Esophagus muscularis mucosa (tissue), 4 donors: ENCODE measurements around the gene CHML. TPM values are rescaled to one million over a fixed set of nuclear protein-coding genes. Genes with fewer than 3 reads are reported as not detected.

Source experiments
- DNase-seq: peaks from one replicate; pipeline ENCODE4 v3.0.0-alpha.2; 2017; ENCODE audit errors: extremely low spot score
- H3K27ac ChIP-seq, 4 donors: fragments of 200-600 bp; sonication (generic); replicated peaks in 1 of 4; 1 replicate in 3 of 4; 2 replicates in 1 of 4; pipeline ENCODE4 v1.5.1; 2016 to 2019; ENCODE audit warnings: mild to moderate bottlenecking in 1 of 4
- H3K27me3 ChIP-seq, 4 donors: fragments of 200-600 bp; sonication (generic); one replicate each; pipeline versions ENCODE4 v1.5.1 to v1.6.0; 2016 to 2019
- H3K36me3 ChIP-seq, 4 donors: fragments of 200-600 bp; sonication (generic); one replicate each; pipeline ENCODE4 v1.5.1; 2016 to 2019
- H3K4me1 ChIP-seq, 4 donors: fragments of 200-600 bp; sonication (generic); one replicate each; pipeline ENCODE4 v1.5.1; 2016 to 2019
- H3K4me3 ChIP-seq, 4 donors: fragments of 200-600 bp; sonication (generic); 1 replicate in 2 of 4; 2 replicates in 2 of 4; pipeline ENCODE4 v1.5.1; 2016 to 2019; ENCODE audit warnings: mild to moderate bottlenecking in 4 of 4, moderate library complexity in 1 of 4
- H3K9me3 ChIP-seq, 4 donors: fragments of 200-600 bp; sonication (generic); 1 replicate in 3 of 4; 2 replicates in 1 of 4; pipeline ENCODE4 v1.5.1; 2016 to 2019
- CTCF ChIP-seq, 3 experiments: fragments of 200-600 bp in 2 of 3; fragments of 450-650 bp in 1 of 3; sonication (generic) in 2 of 3; IDR thresholded peaks; one replicate each; pipeline ENCODE4 v1.5.1; 2017 to 2019; ENCODE audit warnings: antibody characterized with exemption in 3 of 3, mild to moderate bottlenecking in 2 of 3, moderate library complexity in 1 of 3
- EP300 ChIP-seq: sonication (generic); formaldehyde crosslinking; IDR thresholded peaks from one replicate; pipeline ENCODE4 v1.6.1; 2017; ENCODE audit warnings: antibody characterized with exemption
- POLR2A ChIP-seq: fragments of 450-650 bp; IDR thresholded peaks from one replicate; pipeline ENCODE4 v1.6.1; 2017; ENCODE audit warnings: antibody characterized with exemption, moderate library complexity, mild to moderate bottlenecking, low read depth
- POLR2AphosphoS5 ChIP-seq, 2 donors: sonication (generic); formaldehyde crosslinking; IDR thresholded peaks; one replicate each; pipeline ENCODE4 v1.6.1; 2017; ENCODE audit warnings: antibody characterized with exemption in 2 of 2
- WGBS: methylation state at CpG from one replicate; pipeline ENCODE4 v1.1.5; 2018; 5-methylcytosine and 5-hydroxymethylcytosine counted together
- intact Hi-C: fragments of 100-400 bp; cut with DNase I; formaldehyde crosslinking; loops from one replicate; pipeline ENCODE4 v1.15.1; 2023
- total RNA-seq, 4 donors: library from RNA; depleted of rRNA; stranded (reverse); fragments of >200 nt; gene quantifications; one replicate each; pipeline versions ENCODE4 v1.1.0 to v1.2.1, GENCODE V29; 2016

CHML gene
- total RNA-seq, 4 donors from 2014 or later = 4.6 to 8.2 (median 5.0) TPM

GRCh38 chr1:241611736-241612135 is 28.4 kb downstream of the CHML start:
- H3K4me3 ChIP-seq = no peak overlapping the region
- peaks cover 0 to 6% (median 0%) of the 10 kb centered on the region in 4 donors for H3K27me3 ChIP-seq
- H3K4me1 ChIP-seq = peaks cover 0 to 4% (median 0%) of the 10 kb centered on the region in 4 donors
- TF ChIP-seq CTCF (IDR thresholded peaks at IDR 0.05) (no peak), POLR2A (no peak), POLR2AphosphoS5 (IDR thresholded peaks at IDR 0.05) (no peak), EP300 (no peak)
- DNase-seq = no peak
- 68% methylated on average over 1 of the region's 1 CpG for WGBS
- H3K27ac ChIP-seq = no peak overlapping the region
- intact Hi-C loops = loop anchor here (5.0 to 10.0 kb wide), 2 partner anchors 233 to 386 kb away; partner anchors contain the start of genes EXO1 and MAP1LC3C
- no peaks in the 10 kb centered on the region for H3K9me3 ChIP-seq
- H3K36me3 ChIP-seq = no peaks in the 10 kb centered on the region

DNA sequence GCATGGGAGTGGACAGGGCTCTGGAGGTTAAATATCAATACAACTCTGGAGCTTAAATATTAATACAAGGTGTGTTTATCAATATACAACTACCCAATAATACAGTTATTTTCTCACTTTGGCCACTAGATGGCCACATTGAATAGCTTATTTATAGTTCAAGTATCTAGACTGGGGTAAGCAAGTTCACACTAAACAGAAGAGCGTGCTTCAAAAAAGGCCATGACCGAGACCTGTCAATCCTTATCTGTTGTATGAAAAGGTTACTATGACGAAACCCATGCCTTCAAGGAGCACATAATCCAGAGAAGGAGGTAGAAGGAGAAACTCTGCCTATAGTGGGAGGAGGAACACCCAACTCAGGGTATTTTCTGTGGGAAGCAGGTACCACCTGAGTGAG is 29.1 kb downstream of the CHML start:
- WGBS = 25% methylated on average over 3 of the region's 3 CpGs
- H3K4me3 ChIP-seq = no peak overlapping the region

DNA sequence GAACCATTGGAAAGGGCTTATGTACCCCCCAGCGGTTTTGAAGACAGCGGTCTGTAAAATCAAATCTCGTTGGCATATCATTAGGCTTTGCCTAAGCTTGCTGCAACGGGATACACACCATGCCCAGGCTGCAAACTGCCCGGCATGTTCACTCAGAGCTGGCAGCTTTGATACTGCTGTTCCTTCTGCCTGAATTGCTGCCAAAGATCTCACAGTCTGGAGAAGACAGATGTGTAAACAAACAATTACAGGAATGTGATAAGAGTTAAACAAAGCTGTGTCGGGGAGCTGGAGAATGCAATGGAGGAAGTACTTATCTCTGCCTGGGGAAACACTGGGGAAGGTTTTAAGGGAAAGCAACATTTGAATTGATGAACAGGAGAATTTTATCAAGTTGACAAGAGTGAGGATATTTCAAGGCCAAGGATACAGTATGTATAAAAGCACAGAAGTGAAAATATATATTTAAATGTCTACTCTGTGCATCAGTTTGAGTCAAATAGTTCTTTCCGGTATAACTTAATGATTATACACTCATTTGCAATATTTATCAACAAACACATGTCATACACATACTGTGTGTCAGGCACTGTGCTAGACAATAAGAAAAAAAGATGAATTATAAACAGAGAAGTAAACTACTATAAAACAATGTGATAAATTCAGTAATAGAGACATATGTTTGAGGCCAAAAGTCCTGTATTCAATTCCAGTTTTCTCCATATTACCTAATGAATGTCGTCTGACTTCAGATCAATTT is 29.9 kb downstream of the CHML start:
- H3K9me3 ChIP-seq = no peaks in the 10 kb centered on the region
- no peak overlapping the region for H3K4me3 ChIP-seq
- H3K4me1 ChIP-seq = peaks cover 0 to 4% (median 0%) of the 10 kb centered on the region in 4 donors
- H3K36me3 ChIP-seq = no peaks in the 10 kb centered on the region
- H3K27ac ChIP-seq = no peak overlapping the region
- TF ChIP-seq POLR2AphosphoS5 (IDR thresholded peaks at IDR 0.05) (no peak), POLR2A (no peak), EP300 (no peak), CTCF (IDR thresholded peaks at IDR 0.05) (no peak)
- DNase-seq = no peak
- H3K27me3 ChIP-seq = no peaks in the 10 kb centered on the region
- 47% methylated on average over 8 of the region's 8 CpGs for WGBS
- intact Hi-C loops = loop anchor here (5.0 to 10.0 kb wide), 2 partner anchors 235 to 387 kb away; partner anchors contain the start of genes EXO1 and MAP1LC3C

More for the DNA sequence above, 29.1 kb downstream of the CHML start:
- H3K9me3 ChIP-seq = no peaks in the 10 kb centered on the region
- H3K27me3 ChIP-seq = peaks cover 0 to 6% (median 0%) of the 10 kb centered on the region in 4 donors
- intact Hi-C loops = loop anchor here (5.0 to 10.0 kb wide), 2 partner anchors 234 to 386 kb away; partner anchors contain the start of genes EXO1 and MAP1LC3C
- no peak for DNase-seq
- no peak for TF ChIP-seq POLR2A
- peak; percentile 66 to 71 (median 68) for TF ChIP-seq CTCF (IDR thresholded peaks at IDR 0.05)
- H3K36me3 ChIP-seq = no peaks in the 10 kb centered on the region
- peaks cover 0 to 4% (median 0%) of the 10 kb centered on the region in 4 donors for H3K4me1 ChIP-seq
- no peak overlapping the region for H3K27ac ChIP-seq

DNA sequence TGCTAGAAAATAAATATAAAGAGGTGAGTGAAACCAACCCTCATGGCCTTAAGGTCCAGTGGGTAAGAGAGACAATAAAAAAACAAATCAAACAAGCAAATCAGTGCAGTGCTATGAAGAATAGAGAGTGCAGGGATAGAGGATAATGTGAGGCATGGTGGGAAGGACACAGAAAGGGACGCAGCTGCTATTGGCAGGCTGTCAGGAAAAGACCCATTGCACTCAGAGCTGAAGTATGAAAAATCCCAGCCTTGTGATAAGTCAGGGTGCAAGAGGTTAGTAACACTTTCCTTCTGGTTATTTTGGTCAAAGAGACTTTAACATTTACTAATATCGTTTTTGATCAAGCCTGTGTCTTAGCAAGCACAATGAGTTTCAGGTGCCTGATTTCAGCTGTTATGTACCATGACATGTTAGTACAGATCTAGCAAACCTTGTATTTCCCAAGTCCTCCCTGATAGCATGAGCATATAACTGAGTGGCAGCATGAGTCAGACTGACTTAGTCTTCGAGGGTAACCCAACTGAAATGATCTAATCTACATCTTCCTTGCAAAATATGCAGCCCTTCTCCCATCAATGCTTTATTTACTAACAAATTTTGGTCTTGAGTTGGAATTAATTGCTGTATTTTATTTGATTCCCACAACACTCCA is 31.7 kb downstream of the CHML start:
- intact Hi-C loops = no loop called here
- Histone ChIP-seq H3K27me3 (no peaks in the 10 kb centered on the region), H3K36me3 (no peaks in the 10 kb centered on the region), H3K9me3 (no peaks in the 10 kb centered on the region), H3K4me1 (peaks cover 0 to 4% (median 0%) of the 10 kb centered on the region in 4 donors), H3K27ac (no peak overlapping the region), H3K4me3 (no peak overlapping the region)
- 40% methylated on average over 3 of the region's 3 CpGs for WGBS
- no peak for DNase-seq
- no peak for TF ChIP-seq POLR2AphosphoS5 (IDR thresholded peaks at IDR 0.05)

GRCh38 chr1:241607497-241607896 is 32.7 kb downstream of the CHML start:
- no peaks in the 10 kb centered on the region for H3K36me3 ChIP-seq
- H3K4me3 ChIP-seq = no peak overlapping the region
- H3K9me3 ChIP-seq = no peaks in the 10 kb centered on the region
- no peak overlapping the region for H3K27ac ChIP-seq
- intact Hi-C loops = no loop called here
- TF ChIP-seq POLR2A (no peak), EP300 (no peak), CTCF (IDR thresholded peaks at IDR 0.05) (no peak), POLR2AphosphoS5 (IDR thresholded peaks at IDR 0.05) (no peak)
- no peak for DNase-seq
- peaks cover 0 to 4% (median 0%) of the 10 kb centered on the region in 4 donors for H3K4me1 ChIP-seq
- H3K27me3 ChIP-seq = no peaks in the 10 kb centered on the region
